ENCODE data around the gene TWF2.

Gene TWF2

GRCh38 chr3:52237657-52238172 is 1.2 kb downstream of the TWF2 start:
- Histone ChIP-seq H3K9ac (ENCODE audit: insufficient read length) (no peak overlapping the region), H3K9me3 (ENCODE audit: low read depth, low read length) (no peaks in the 10 kb centered on the region), H3K27ac (no peak overlapping the region), H3K4me3 (no peak overlapping the region), H3K36me3 (ENCODE audit: insufficient read depth, low read length) (no peaks in the 10 kb centered on the region)
- TF ChIP-seq POLR2AphosphoS5 (IDR thresholded peaks at IDR 0.05; ENCODE audit: borderline replicate concordance, low read depth, low read length) (no peak), FOXP2 (optimal IDR thresholded peaks at IDR 0.05; ENCODE audit: control extremely low read depth, extremely low read length, insufficient read depth) (no peak), EZH2 (IDR thresholded peaks at IDR 0.05) (no peak)
- no peak for DNase-seq (ENCODE audit: low read depth, low spot score)

GRCh38 chr3:52237006-52237656 is 1.8 kb downstream of the TWF2 start:
- H3K9me3 ChIP-seq (ENCODE audit: low read depth, low read length): no peaks in the 10 kb centered on the region
- no peak overlapping the region for H3K9ac ChIP-seq (ENCODE audit: insufficient read length)
- no peak for DNase-seq (ENCODE audit: low read depth, low spot score)
- H3K36me3 ChIP-seq (ENCODE audit: insufficient read depth, low read length): no peaks in the 10 kb centered on the region
- TF ChIP-seq POLR2AphosphoS5 (IDR thresholded peaks at IDR 0.05; ENCODE audit: borderline replicate concordance, low read depth, low read length) (no peak), FOXP2 (optimal IDR thresholded peaks at IDR 0.05; ENCODE audit: control extremely low read depth, extremely low read length, insufficient read depth) (no peak), EZH2 (IDR thresholded peaks at IDR 0.05) (no peak)
- no peak overlapping the region for H3K27ac ChIP-seq
- H3K4me3 ChIP-seq: no peak overlapping the region

GRCh38 chr3:52236424-52236886 is 2.5 kb downstream of the TWF2 start:
- no peak for DNase-seq (ENCODE audit: low read depth, low spot score)
- no peak overlapping the region for H3K4me3 ChIP-seq
- H3K36me3 ChIP-seq (ENCODE audit: insufficient read depth, low read length): no peaks in the 10 kb centered on the region
- no peaks in the 10 kb centered on the region for H3K9me3 ChIP-seq (ENCODE audit: low read depth, low read length)
- TF ChIP-seq FOXP2 (optimal IDR thresholded peaks at IDR 0.05; ENCODE audit: control extremely low read depth, extremely low read length, insufficient read depth) (no peak), POLR2AphosphoS5 (IDR thresholded peaks at IDR 0.05; ENCODE audit: borderline replicate concordance, low read depth, low read length) (no peak), EZH2 (IDR thresholded peaks at IDR 0.05) (no peak)
- H3K9ac ChIP-seq (ENCODE audit: insufficient read length): no peak overlapping the region
- H3K27ac ChIP-seq: no peak overlapping the region

- no peak overlapping the region for H3K27ac ChIP-seq
- no peaks in the 10 kb centered on the region for H3K9me3 ChIP-seq (ENCODE audit: low read depth, low read length)
- H3K4me3 ChIP-seq: no peak overlapping the region
- no peak for TF ChIP-seq FOXP2 (optimal IDR thresholded peaks at IDR 0.05; ENCODE audit: control extremely low read depth, extremely low read length, insufficient read depth)
- no peak for TF ChIP-seq EZH2 (IDR thresholded peaks at IDR 0.05)
- no peak for TF ChIP-seq POLR2AphosphoS5 (IDR thresholded peaks at IDR 0.05; ENCODE audit: borderline replicate concordance, low read depth, low read length)
- no peaks in the 10 kb centered on the region; the same call in 1 of the 2 replicates for H3K36me3 ChIP-seq (ENCODE audit: insufficient read depth, low read length)
- no peak for DNase-seq (ENCODE audit: low read depth, low spot score)
- H3K9ac ChIP-seq (ENCODE audit: insufficient read length): no peak overlapping the region
Observed at GRCh38 chr3:52234516-52235447, 4.2 kb downstream of the TWF2 start.

GRCh38 chr3:52233968-52234367 is 5.0 kb downstream of the TWF2 start:
- Histone ChIP-seq H3K9ac (ENCODE audit: insufficient read length) (no peak overlapping the region), H3K4me3 (no peak overlapping the region), H3K27ac (no peak overlapping the region), H3K36me3 (ENCODE audit: insufficient read depth, low read length) (no peaks in the 10 kb centered on the region; the same call in 1 of the 2 replicates), H3K9me3 (ENCODE audit: low read depth, low read length) (no peaks in the 10 kb centered on the region)
- no peak for DNase-seq (ENCODE audit: low read depth, low spot score)
- TF ChIP-seq FOXP2 (optimal IDR thresholded peaks at IDR 0.05; ENCODE audit: control extremely low read depth, extremely low read length, insufficient read depth) (no peak), EZH2 (IDR thresholded peaks at IDR 0.05) (no peak), POLR2AphosphoS5 (IDR thresholded peaks at IDR 0.05; ENCODE audit: borderline replicate concordance, low read depth, low read length) (no peak)

- no peak for DNase-seq (ENCODE audit: low read depth, low spot score)
- H3K9me3 ChIP-seq (ENCODE audit: low read depth, low read length): no peaks in the 10 kb centered on the region
- TF ChIP-seq EZH2 (IDR thresholded peaks at IDR 0.05): no peak
- TF ChIP-seq POLR2AphosphoS5 (IDR thresholded peaks at IDR 0.05; ENCODE audit: borderline replicate concordance, low read depth, low read length): no peak
- TF ChIP-seq FOXP2 (optimal IDR thresholded peaks at IDR 0.05; ENCODE audit: control extremely low read depth, extremely low read length, insufficient read depth): no peak
- no peaks in the 10 kb centered on the region; the same call in 1 of the 2 replicates for H3K36me3 ChIP-seq (ENCODE audit: insufficient read depth, low read length)
- H3K4me3 ChIP-seq: no peak overlapping the region
- no peak overlapping the region for H3K9ac ChIP-seq (ENCODE audit: insufficient read length)
- H3K27ac ChIP-seq: no peak overlapping the region
Observed at GRCh38 chr3:52233108-52233591, 5.8 kb downstream of the TWF2 start.

GRCh38 chr3:52232279-52233107 is 6.5 kb downstream of the TWF2 start:
- DNase-seq (ENCODE audit: low read depth, low spot score): no peak
- no peaks in the 10 kb centered on the region for H3K9me3 ChIP-seq (ENCODE audit: low read depth, low read length)
- no peak for TF ChIP-seq POLR2AphosphoS5 (IDR thresholded peaks at IDR 0.05; ENCODE audit: borderline replicate concordance, low read depth, low read length)
- TF ChIP-seq EZH2 (IDR thresholded peaks at IDR 0.05): no peak
- TF ChIP-seq FOXP2 (optimal IDR thresholded peaks at IDR 0.05; ENCODE audit: control extremely low read depth, extremely low read length, insufficient read depth): no peak
- H3K27ac ChIP-seq: no peak overlapping the region
- no peaks in the 10 kb centered on the region; the same call in 1 of the 2 replicates for H3K36me3 ChIP-seq (ENCODE audit: insufficient read depth, low read length)
- no peak overlapping the region for H3K9ac ChIP-seq (ENCODE audit: insufficient read length)
- no peak overlapping the region for H3K4me3 ChIP-seq

Data from SK-N-MC (cell line).